PC-9 (cell line): ENCODE data around the gene ETHE1. TPM values are rescaled to one million over a fixed set of nuclear protein-coding genes. Genes with fewer than 3 reads are reported as not detected.

ENCODE experiments used
- BruUV-seq: library from RNA; stranded (reverse); fragments of 400-500 nt; replicated peaks from 2 replicates; lab custom pipeline; 2021; lab: Mats Ljungman, UMichigan
- CTCF ChIA-PET: fragments of 300-600 bp; sonication (Branson Sonifier 250); formaldehyde crosslinking; loops from one replicate; lab custom pipeline; 2022; ENCODE audit warnings: antibody characterized with exemption; lab: Charles Lee
- POLR2A ChIA-PET: fragments of 300-600 bp; sonication (Branson Sonifier 250); formaldehyde crosslinking; loops from one replicate; lab custom pipeline; 2022; ENCODE audit warnings: antibody characterized with exemption; ENCODE audit not compliant: unreplicated experiment; lab: Charles Lee
- DNase-seq, 2 experiments: peaks; one replicate each; pipeline versions ENCODE4 v3.0.0 to v3.0.0-alpha.2; 2015 to 2022; ENCODE audit warnings: mixed read lengths in 1 of 2
- H2AFZ ChIP-seq: fragments of 200-600 bp; sonication (generic); 2 replicates; pipeline ENCODE4 v1.8.1; 2017; ENCODE audit warnings: antibody characterized with exemption
- H3F3A ChIP-seq: fragments of 200-600 bp; sonication (generic); 2 replicates; pipeline ENCODE4 v1.8.1; 2017; ENCODE audit warnings: antibody characterized with exemption, mild to moderate bottlenecking, low read depth; ENCODE audit not compliant: insufficient read depth
- H3K27ac ChIP-seq: fragments of 200-600 bp; sonication (generic); 2 replicates; pipeline ENCODE4 v1.6.1; 2016; ENCODE audit warnings: mixed run types
- H3K27me3 ChIP-seq: fragments of 200-600 bp; sonication (generic); 2 replicates; pipeline ENCODE4 v1.6.1; 2016; ENCODE audit warnings: low read depth, mixed run types; ENCODE audit not compliant: insufficient read depth
- H3K36me3 ChIP-seq: fragments of 200-600 bp; sonication (generic); 2 replicates; pipeline ENCODE4 v1.6.1; 2016; ENCODE audit warnings: low read depth, mixed run types
- H3K4me1 ChIP-seq: fragments of 200-600 bp; sonication (generic); replicated peaks from 2 replicates; pipeline ENCODE4 v1.6.1; 2016; ENCODE audit warnings: mixed run types; ENCODE audit not compliant: insufficient read depth
- H3K4me2 ChIP-seq: fragments of 200-600 bp; sonication (generic); 2 replicates; pipeline ENCODE4 v1.6.1; 2017; ENCODE audit warnings: mixed run types
- H3K4me3 ChIP-seq: fragments of 200-600 bp; sonication (generic); 2 replicates; pipeline ENCODE4 v1.6.1; 2016; ENCODE audit warnings: mixed run types
- H3K79me2 ChIP-seq: fragments of 200-600 bp; sonication (generic); 2 replicates; pipeline ENCODE4 v1.6.1; 2017; ENCODE audit warnings: low read depth, mixed run types
- H3K9me2 ChIP-seq: fragments of 200-600 bp; sonication (generic); 2 replicates; pipeline ENCODE4 v1.8.1; 2017; ENCODE audit warnings: mild to moderate bottlenecking; ENCODE audit not compliant: insufficient read depth
- H3K9me3 ChIP-seq: fragments of 200-600 bp; sonication (generic); 2 replicates; pipeline ENCODE4 v1.8.1; 2016; ENCODE audit warnings: low read depth; ENCODE audit not compliant: insufficient read depth
- H4K20me1 ChIP-seq: fragments of 200-600 bp; sonication (generic); 2 replicates; pipeline ENCODE4 v1.8.1; 2017; ENCODE audit not compliant: insufficient read depth
- EZH2 ChIP-seq: fragments of 200-600 bp; sonication (generic); IDR thresholded peaks from 2 replicates; pipeline ENCODE4 v1.8.0; 2017; ENCODE audit warnings: antibody characterized with exemption, low read depth
- intact Hi-C: fragments of 100-400 bp; cut with micrococcal nuclease; formaldehyde crosslinking; loops from one replicate; pipeline ENCODE4 v1.10.0; 2022; ENCODE audit not compliant: unreplicated experiment
- total RNA-seq: library from RNA; stranded (reverse); gene quantifications from 2 replicates; pipeline ENCODE4 v1.2.3, GENCODE V29; 2021
- TF ChIP-seq, protein P1 (sequence below): fragments of 200-600 bp; sonication (generic); conservative IDR thresholded peaks from 2 replicates; pipeline ENCODE4 v1.6.1; 2017; ENCODE audit warnings: mixed run types, antibody characterized with exemption, mild to moderate bottlenecking, moderate library complexity

The ETHE1 gene
- total RNA-seq, 1 experiment from 2014 or later: 83.4 TPM

DNA sequence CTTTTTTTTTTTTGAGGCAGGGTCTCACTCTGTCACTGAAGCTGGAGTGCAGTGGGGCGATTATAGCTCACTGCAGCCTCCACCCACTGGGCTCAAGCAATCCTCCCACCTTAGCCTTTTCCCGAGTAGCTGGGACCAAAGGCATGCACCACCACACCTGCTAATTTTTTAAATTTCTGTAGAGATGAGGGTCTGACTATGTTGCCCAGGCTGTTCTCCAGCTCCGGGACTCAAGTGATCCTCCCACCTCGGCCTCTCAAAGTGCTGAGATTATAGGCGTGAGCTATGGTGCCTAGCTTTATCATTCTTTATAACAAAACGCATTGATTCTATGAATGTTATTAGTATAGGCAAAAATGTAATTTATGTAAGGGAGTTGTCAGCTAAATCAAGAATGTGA is 43.7 kb downstream of the ETHE1 start:
- no peaks in the 10 kb centered on the region for H3K27me3 ChIP-seq
- no peaks in the 10 kb centered on the region for H3K9me3 ChIP-seq
- H2AFZ ChIP-seq: no peak overlapping the region
- no peaks in the 10 kb centered on the region for H3K9me2 ChIP-seq
- no peak overlapping the region for H3K4me3 ChIP-seq
- H3K36me3 ChIP-seq: no peaks in the 10 kb centered on the region
- H3K4me2 ChIP-seq: no peak overlapping the region
- DNase-seq: no peak
- ChIA-PET CTCF (no interaction called here), POLR2A (no interaction called here)
- no peaks in the 10 kb centered on the region for H3K4me1 ChIP-seq
- TF ChIP-seq, protein P1, sequence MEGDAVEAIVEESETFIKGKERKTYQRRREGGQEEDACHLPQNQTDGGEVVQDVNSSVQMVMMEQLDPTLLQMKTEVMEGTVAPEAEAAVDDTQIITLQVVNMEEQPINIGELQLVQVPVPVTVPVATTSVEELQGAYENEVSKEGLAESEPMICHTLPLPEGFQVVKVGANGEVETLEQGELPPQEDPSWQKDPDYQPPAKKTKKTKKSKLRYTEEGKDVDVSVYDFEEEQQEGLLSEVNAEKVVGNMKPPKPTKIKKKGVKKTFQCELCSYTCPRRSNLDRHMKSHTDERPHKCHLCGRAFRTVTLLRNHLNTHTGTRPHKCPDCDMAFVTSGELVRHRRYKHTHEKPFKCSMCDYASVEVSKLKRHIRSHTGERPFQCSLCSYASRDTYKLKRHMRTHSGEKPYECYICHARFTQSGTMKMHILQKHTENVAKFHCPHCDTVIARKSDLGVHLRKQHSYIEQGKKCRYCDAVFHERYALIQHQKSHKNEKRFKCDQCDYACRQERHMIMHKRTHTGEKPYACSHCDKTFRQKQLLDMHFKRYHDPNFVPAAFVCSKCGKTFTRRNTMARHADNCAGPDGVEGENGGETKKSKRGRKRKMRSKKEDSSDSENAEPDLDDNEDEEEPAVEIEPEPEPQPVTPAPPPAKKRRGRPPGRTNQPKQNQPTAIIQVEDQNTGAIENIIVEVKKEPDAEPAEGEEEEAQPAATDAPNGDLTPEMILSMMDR: no peak
- TF ChIP-seq EZH2: no peak
- intact Hi-C loops: no loop called here
- H3K79me2 ChIP-seq: no peaks in the 10 kb centered on the region
- no peak overlapping the region for H3K27ac ChIP-seq
- BruUV-seq: no TSS peak
- no peaks in the 10 kb centered on the region for H4K20me1 ChIP-seq
- peaks cover 4% of the 10 kb centered on the region for H3F3A ChIP-seq

DNA sequence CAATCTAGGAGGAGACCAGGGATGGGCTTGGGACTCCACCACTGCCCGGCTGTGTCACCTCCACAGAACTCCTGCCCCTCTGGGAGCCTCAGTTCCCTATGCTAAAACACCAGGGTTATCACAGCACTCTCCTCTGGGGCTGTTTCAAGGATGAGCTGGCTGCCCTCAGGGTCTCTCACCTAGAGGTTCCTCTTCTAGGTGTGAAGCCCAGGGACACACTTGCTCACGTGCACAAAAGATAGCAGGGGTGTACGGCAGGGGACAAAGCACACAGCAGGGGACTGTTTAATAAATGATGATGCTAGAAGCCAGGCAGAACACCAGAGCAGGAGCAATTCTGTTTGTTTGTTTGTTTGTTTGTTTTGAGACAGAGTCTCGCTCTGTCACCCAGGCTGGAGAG is 44.8 kb downstream of the ETHE1 start:
- peaks cover 4% of the 10 kb centered on the region for H3F3A ChIP-seq
- intact Hi-C loops: no loop called here

DNA sequence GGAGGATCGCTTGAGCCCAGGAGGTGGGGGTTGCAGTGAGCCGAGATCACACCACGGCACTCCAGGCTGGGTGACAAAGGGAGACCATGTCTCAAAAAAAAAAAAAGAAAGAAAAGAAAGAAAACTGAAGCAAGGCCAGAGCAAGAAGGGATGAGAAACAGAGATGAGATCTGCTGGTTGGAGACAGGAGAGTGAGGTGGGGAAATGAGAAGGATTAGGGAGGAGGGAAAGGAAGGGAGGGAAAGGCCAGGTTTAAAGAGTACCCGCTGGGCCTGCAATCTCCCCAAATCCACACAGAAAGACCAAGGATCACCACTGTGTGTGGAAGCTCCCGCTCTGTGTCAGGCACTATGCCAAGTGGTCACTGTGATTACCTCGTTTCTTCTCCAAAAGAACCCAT is 45.3 kb downstream of the ETHE1 start:
- no peaks in the 10 kb centered on the region for H3K79me2 ChIP-seq
- H3K36me3 ChIP-seq: no peaks in the 10 kb centered on the region
- no peaks in the 10 kb centered on the region for H3K9me3 ChIP-seq
- intact Hi-C loops: no loop called here
- peaks cover 9% of the 10 kb centered on the region for H3F3A ChIP-seq
- CTCF ChIA-PET: no interaction called here
- TF ChIP-seq, protein P1: no peak
- no peak for TF ChIP-seq EZH2
- no peaks in the 10 kb centered on the region for H4K20me1 ChIP-seq
- no peaks in the 10 kb centered on the region for H3K9me2 ChIP-seq
- POLR2A ChIA-PET: no interaction called here
- H2AFZ ChIP-seq: no peak overlapping the region
- H3K4me3 ChIP-seq: no peak overlapping the region
- no TSS peak for BruUV-seq
- no peak overlapping the region for H3K27ac ChIP-seq
- DNase-seq: no peak
- H3K4me1 ChIP-seq: no peaks in the 10 kb centered on the region; the same call in 1 of the 2 replicates
- H3K4me2 ChIP-seq: no peak overlapping the region
- no peaks in the 10 kb centered on the region for H3K27me3 ChIP-seq

More for the DNA sequence above, 44.8 kb downstream of the ETHE1 start:
- no TSS peak for BruUV-seq
- no peaks in the 10 kb centered on the region for H3K4me1 ChIP-seq
- no peak overlapping the region for H3K4me3 ChIP-seq
- H3K27ac ChIP-seq: no peak overlapping the region
- no peaks in the 10 kb centered on the region for H4K20me1 ChIP-seq
- no peak overlapping the region for H2AFZ ChIP-seq
- no peak for DNase-seq
- POLR2A ChIA-PET: no interaction called here
- H3K9me3 ChIP-seq: no peaks in the 10 kb centered on the region
- no peak for TF ChIP-seq EZH2
- TF ChIP-seq, protein P1: no peak
- H3K27me3 ChIP-seq: no peaks in the 10 kb centered on the region
- no peaks in the 10 kb centered on the region for H3K79me2 ChIP-seq
- CTCF ChIA-PET: no interaction called here
- H3K36me3 ChIP-seq: no peaks in the 10 kb centered on the region
- H3K4me2 ChIP-seq: no peak overlapping the region
- H3K9me2 ChIP-seq: no peaks in the 10 kb centered on the region
